Activated naive CD4-positive, alpha-beta T cell treated with anti-CD3 and anti-CD28 coated beads, Interleukin-2, amount 50 U/mL, for 16 hours (primary cell): ENCODE measurements around the gene CDCA8.
"Not testable (repeated sequence)": the region's sequence is repeated elsewhere in the genome, so short reads cannot be mapped to it uniquely, and the experiment has no call there.

Experiments
- DNase-seq: peaks from one replicate; pipeline ENCODE4 v3.0.0-alpha.2; 2020

Gene CDCA8

DNA sequence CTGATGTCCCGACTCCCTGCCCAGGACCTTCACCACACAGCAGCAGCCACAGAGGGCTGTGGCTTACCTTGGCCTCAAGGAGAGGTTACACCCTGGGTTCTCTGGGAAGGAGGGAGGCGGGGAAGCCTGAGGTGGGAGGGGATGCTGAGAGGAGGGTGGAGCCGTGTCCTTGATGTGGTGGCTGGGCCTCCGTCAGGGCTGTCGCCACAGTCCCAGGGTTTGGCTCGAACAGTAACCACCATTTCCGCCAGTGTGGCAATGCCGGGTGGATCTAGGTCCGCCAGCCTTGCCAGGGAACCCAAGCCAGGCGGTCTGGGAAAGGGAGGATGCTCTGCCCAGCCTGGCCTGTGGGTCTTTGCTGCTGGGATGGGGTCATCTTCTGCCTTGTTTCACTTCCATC is 18.4 kb upstream of the CDCA8 start:
- DNase-seq = no peak

DNA sequence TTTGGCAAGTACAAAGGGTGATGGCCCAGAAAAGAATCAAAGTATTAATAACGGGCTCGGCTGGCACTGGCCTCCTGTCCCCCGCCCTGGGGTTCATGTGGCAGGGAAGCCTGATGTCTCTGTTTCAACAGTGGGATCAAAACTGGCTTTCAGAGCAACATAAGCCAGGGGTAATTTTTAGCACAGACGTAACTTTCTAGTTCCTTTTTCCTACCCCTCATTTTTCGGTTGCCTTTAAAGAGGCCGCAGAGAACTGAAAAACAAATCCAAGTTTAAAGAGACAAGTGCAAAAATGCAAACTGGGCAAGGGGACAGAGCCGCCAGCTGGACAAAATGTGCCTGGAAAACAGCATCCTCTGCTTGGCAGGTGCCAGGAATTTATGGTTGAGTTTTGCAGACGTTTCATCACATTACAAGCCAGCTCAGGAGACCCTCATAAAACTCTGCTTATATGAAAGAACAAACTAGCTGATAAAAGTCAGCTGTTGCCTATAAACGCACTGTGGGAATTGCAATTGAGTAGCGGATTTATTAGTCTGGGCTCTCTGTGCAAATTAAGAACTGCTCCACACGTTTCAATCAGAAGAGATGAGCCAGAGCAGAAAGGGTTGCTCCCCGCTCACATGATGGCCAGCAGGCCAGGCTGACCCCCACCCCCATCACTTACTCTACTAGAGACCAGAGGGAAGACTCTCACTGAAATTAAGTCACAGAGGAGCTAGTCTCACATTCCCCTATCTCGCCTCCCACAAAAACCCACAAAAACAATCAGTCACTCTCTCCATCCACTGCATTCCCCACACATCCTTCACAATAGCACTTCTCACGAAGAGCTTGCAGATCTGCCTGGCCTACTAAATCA is 15.8 kb upstream of the CDCA8 start:
- DNase-seq = no peak

DNA sequence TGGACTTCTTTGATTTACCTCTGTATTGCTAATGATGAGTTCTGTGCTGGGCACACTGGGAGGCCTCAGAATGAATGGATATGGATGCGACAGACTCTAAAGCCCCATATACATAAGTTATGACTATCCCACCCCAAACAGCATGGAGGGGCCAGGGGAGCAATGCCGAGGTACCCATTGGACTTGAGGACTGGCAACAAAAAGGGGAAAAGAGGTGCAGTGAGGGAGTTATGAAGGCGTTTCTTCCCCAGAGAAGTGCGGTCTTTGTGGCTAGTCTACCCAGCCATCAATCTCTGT is 15.2 kb upstream of the CDCA8 start:
- DNase-seq = no peak

DNA sequence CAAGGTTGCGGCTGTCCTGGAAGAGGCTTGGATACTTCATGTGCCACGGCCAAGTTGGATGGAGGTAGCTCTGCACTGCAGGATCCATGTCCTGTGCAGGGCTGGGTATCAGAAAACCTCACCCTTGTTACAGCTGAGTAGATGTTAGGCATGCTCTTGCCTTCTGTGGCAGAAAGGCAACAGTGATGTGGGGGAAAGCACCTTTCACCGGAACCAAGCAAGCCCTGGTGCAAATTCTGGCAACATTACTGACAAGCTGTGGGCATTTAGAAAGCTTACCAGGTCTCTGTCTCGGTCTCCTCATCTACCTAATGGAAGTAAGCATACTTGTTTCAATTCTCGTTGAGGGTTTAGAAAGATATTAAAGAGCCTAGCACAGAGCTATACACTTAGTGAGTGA is 14.5 kb upstream of the CDCA8 start:
- DNase-seq = no peak

DNA sequence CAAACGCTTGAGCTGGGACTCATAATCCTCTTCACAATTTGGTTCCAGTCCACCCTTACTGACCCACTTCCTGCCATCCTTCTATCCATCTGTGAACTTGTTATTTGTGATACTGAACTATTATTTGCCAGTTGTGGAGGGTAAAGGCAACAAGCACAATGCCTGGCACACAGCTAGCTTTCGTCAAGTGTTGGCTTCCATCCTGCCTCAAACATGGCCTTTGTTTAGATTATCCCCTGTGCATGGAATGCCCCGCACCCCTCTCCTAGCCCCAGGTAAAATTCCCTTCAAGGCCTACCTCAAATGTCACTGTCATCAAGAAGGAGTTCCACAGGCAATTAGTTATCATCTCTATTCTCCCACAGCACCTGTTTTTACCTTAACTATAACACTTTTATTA is 11.4 kb upstream of the CDCA8 start:
- DNase-seq = no peak

DNA sequence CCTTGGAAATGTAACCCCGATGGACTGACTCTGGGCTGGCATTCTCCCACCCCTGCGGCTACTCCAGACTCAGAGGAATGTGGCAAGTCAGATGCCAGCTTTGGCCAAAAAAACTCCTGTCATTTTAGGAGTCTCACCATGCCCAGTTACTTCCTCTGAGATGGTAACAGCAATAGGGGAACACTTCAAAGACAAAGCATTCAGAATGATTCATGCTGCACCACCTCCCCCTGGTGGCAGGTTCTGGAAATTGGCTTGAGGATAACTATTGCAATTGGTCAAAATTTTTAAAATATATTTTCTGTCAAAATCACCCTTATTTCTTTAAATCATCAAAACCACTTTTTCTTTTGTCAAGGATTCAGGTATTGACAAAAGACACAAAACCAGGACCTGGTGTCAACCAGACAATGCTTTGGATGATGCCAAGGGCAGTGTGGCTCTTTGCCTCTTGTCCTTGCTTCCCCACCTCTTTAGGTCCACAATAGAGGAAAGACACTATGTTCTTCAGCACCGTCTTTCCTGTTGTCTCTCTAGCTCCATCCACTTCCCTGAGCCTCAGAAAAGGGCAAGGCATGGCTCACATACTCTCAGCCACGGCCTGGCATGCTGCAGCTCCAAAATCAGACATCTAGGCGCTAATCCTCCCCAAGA is 9.9 kb upstream of the CDCA8 start:
- DNase-seq = peak; percentile 80

DNA sequence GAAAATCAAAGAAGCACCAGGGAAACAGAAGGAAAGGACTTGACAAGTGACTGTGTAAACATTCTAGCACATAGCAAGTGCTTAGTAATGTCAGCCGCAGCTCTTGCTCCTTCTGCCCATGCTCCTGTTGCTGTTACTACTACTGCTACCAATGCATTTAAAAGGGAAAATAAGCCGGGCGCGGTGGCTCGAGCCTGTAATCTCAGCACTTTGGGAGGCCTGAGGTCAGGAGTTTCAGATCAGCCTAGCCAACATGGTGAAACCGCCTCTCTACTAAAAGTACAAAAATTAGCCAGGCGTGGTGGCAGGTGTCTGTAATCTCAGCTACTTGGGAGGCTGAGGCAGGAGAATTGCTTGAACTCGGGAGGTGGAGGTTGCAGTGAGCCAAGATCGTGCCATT is 8.1 kb upstream of the CDCA8 start:
- not testable (repeated sequence) for DNase-seq

DNA sequence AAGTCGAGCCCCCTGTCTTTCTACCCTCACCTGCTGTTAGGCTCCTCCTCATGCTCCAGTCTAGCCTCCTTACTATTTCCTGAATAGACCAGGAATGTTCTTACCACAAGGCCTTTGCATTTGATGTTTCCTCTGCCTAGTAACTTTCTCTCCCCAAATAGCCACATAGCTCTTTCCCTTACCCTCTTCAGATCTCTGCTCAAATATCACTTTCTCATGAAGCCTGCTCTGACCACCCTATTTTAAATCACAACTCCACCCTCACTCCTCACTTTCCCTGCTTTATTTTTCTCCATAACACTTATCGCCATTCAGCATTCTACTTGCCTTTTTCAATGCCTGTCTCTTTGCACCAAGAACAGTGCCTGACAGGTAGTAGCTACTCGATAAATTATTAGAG is 6.6 kb upstream of the CDCA8 start:
- no peak for DNase-seq

DNA sequence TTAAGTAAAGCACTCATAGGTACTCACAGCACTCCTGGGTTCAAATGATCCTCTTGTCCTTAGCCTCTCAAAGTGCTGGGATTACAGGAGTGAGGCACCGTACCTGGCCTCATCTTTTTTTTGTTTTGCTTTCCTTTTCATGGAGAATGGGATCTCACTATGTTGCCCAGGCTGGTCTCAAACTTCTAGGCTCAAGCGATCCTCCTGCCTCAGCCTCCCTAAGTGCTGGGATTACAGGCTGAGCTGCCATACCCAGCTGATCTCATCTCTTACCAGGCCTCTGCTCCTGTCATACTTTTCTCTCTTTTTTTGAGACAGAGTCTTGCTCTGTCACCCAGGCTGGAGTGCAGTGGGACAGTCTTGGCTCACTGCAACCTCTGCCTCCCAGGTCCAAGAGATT is 4.6 kb upstream of the CDCA8 start:
- not testable (repeated sequence) for DNase-seq

DNA sequence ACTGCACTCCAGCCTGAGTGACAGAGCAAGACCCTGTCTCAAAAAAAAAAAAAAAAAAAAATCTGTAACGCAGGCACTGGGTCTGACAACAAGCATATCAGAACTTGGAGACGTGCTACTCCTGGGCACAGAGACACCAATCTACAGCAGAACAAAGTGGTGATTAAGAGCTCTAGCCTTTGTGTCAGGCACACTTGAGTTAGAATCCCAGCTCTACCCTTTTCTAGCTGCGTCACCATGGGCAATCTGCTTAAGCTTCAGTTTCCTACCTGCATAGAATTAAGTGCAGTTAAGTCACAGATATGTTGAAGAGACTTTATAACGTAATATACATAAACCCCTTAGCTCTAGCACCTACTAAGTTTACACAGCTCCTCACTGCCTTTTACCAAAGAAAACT is 3.4 kb upstream of the CDCA8 start:
- no peak for DNase-seq

DNA sequence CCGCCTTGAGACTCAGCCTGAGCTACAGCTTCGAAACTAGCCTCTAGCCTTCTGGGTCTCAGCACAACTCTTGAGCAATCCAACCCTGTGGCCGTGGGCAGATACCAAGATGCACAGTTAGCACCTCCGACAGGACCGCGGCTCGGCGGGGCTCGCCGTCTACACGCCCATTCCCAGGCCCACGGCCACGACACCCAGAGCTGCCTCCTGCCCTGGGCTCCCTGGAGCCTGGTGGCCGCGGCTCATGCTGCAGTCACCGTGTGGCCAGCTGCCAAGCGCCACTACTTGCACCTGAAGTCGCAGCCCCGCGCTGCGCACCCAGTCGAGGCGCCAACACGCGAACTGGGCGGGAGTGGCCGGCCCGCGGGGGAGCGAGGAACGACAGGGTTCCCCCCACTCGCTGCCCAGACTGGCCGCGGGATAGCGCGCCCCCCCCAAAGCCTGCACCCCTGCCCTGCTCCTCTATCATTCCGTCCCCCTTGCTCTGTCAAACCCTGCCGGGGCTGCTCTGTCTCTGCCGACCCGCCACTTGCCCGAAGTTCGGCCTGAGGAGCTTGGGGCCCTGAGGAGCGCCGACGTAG is 729 bp upstream of the CDCA8 start:
- DNase-seq = peak; percentile 36

DNA sequence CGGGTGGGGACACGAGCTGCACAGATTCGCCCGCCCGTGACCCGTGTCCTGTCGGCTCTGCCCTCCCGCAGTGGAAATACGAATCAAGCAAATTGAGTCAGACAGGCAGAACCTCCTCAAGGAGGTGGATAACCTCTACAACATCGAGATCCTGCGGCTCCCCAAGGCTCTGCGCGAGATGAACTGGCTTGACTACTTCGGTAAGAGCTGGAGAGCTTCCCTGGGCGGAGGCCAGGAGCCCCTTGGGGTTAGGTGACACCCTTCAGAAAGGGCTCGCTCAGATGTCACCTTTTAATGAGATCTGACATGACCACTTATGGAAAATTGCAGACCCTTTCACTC is 489 bp downstream of the CDCA8 start:
- no peak for DNase-seq

DNA sequence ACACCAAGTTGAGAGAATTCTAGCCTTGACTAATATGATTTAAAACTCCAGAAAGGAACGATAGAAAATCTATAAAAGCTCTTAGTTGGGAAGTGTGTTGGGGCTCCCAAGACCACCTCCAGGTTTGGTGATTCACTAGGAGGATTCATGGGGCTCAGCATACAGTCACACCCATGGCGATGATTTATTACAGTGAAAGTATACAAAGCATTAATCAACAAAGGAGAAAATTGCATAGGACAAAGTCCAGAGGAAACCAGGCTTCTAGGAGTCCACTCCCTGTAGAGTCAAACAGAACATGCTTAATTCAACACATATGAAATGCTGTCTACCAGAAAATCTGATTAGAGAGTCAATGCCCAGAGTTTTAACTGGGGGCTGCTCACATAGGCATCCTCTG is 4.8 kb downstream of the CDCA8 start:
- DNase-seq = no peak

DNA sequence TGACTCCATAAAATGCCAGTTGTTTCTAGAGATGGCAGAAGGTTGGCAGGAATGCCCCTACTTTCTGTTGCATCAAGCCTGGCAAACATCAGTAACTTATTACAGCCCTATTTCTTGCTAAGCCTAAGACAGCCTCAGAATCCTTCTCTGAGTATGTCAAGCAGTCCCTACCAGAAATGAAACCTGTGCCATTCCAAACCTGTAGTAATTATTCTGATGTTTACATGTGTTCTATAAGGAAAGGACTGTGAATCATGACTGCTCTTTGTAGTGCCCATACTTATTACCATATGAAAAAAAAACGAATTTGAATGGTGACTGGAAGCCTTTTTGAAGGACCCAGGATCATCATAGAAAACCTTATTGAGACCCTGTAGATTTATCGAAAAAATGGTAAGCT is 5.4 kb downstream of the CDCA8 start:
- no peak for DNase-seq

DNA sequence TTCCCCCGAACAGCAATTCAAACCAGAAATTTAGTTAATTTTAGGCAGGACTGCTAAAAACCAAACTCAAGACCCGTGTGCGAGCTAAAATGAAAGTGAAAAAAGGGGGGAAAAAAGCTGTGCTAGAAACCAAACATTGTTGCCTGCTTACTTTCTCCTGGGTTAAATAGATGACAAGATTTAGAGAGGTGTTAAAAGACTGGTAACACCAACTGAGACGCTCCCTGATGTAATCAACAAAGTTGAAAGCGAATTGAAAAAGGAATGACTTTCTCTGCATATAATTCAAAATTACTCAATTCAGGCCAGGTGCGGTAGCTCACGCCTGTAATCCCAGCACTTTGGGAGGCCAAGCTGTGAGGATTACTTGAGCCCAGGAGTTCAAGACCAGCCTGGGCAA is 6.8 kb downstream of the CDCA8 start:
- DNase-seq = no peak

DNA sequence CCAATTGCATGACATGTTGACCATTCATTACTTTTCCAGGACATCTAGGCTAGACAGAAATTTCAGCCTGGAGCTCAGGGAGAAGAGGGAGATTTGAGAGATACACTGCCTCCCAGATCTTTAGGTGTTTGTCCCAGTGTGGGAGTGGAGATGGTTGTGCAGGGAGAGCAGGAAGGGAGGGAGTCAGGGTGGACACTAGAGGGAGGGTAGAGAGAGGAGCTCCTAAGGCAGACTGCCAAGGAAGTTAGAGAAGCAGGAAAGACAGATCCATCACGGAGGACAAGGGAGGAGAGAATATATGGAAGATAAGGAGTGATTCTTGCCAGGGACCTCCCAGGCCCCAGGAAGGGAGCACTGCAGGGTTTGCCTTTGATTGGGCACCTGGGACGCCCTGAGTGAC is 8.7 kb downstream of the CDCA8 start:
- DNase-seq = no peak

DNA sequence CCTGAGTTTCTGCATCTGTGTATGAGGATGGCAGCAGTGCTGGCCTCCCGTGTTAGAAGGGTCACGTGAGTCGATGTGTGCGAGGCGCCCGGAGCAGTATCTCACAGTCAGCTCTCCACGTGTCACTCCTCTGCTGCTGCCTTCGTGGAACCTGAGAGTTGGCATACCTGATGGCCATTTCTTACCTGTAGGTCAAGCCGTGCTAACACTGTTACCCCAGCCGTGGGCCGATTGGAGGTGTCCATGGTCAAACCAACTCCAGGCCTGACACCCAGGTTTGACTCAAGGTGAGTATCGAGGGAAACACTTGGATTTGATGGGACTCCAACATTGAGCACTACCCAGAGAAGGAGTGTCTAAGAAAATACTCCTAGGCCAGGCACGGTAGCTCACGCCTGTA is 10.7 kb downstream of the CDCA8 start:
- no peak for DNase-seq

DNA sequence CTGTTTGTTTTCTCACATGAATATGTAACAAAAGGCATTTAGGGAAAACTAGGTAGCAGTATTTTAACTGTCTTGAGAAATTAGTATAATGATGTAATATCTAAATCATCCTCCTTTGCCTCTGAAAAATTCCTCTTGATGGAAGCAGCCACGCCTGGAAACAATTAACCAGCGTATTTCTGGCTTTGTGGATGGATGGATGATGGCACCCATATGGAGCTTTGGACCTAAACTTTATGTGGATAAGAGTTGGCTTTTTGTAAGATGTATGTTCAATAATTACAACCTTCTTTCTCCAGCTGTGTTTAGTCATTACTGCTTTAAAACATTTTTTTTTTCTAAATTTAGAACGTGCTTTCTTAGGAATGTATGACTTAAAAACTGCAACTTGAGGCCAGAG is 12.7 kb downstream of the CDCA8 start:
- DNase-seq = no peak

DNA sequence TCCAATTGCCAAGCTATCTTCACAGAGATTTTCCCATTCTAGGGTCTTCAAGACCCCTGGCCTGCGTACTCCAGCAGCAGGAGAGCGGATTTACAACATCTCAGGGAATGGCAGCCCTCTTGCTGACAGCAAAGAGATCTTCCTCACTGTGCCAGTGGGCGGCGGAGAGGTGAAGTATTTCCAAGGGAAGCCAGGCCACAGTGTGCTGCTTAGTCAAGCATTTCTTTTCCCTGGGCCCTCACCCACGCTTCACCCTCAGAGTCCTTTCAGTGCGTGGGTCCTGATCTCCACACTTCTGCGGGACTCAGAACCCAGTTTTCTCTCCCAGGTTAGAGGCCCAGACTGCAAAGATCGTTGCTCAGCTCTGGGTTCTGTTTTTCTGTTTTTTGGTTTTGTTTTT is 13.1 kb downstream of the CDCA8 start:
- no peak for DNase-seq

DNA sequence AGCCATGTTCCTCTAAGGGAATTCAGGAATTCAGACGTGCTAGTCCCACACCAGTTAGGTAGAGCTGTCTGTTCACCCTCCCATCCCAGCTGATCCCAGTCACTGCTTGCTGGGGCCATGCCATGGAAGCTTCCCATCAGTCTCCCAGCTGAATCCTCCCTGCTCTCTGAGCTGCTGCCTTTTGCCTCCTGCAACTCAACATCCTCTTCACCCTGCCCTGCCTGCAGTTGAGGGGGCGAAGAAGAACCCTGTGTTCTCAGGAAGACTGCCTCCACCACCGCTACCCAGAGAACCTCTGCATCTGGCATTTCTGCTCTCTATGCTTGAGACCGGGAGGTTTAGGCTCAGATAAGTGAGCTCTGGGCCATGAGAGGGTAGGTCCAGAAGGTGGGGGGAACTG is 16.2 kb downstream of the CDCA8 start:
- DNase-seq = no peak

DNA sequence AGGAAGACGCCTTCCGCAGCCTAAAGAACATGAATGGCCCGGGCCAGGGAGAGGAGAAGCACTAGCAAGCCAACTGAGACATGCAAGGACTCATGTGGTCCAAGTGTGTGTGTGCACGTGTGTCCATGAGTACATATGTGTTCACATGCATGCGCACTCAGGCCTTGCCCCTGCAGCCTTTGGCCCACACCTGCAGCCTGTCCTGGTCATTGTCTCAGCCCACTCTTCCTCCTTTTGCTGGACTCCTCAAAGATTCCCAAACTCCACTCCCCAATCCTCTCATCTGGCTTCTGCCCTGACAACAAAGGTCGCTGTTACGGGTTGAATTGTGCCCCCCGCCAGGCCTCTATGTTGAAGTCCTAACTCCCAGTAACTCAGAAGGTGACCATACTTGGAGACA is 21.9 kb downstream of the CDCA8 start:
- DNase-seq = no peak

DNA sequence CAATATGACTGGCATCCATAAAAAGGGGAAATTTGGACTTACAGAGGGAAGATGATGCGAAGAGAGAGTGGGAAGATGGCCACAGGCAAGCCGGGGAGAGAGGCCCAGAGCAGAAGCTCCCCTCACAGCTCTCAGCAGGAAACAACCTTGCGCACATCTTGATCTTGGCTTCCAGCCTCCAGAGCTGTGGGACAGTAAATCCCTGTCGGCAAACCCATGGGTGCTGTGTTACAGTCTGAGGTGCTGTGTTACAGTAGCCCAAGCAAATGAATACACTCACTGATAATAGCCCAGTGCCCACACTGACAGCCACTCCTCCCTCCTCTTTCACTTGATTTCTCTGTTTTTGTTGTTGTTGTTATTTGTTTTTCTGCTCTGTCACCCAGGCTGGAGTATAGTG is 22.4 kb downstream of the CDCA8 start:
- no peak for DNase-seq

DNA sequence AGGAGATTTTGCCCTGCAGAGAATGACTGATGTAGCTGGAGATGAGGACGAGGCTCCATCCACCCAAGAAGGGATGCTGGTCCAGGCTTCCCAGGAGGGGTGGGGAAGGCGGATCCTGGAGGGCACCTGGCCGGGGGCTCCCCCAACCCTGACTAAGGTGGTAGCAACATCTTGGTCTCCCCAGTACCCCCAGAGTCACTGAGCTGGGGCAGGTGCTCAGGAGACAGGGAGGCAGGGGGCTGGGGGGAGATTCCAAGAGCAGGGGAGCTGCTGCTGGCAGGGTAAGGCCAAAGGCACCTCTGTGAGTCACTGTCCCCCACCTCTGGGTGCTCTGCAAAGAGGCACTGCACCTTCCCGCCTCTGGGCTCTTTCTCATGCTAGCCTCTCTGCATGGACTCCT is 24.0 kb downstream of the CDCA8 start:
- no peak for DNase-seq

DNA sequence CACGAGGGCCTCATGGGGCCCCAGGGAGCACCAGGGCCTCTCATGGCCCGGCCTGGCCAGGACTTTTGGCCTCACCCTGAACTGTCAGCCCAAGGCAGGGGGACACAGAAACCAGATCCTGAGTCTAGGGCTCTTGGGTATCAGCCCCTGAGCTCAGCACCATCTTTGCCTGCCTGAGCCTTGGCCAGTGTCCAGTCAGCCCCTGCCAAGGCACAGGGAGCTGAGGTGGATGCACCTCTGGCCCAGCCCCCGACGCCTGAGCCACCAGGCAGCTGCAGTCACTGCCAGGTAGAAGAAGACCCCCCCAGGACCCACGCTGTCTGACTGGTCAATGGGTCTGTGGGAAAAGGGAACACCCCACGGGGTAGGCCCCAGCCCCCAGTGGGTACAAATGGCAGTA is 25.3 kb downstream of the CDCA8 start:
- no peak for DNase-seq
